Measurements from ENCODE around the gene SLCO3A1. TPM values are rescaled to one million over a fixed set of nuclear protein-coding genes. Genes with fewer than 3 reads are reported as not detected.

Gene SLCO3A1
- total RNA-seq, 1 donor from 2014 or later: 6.3 TPM

- Mint-ChIP-seq H3K9me3 (no peaks in the 10 kb centered on the region), H3K4me3 (no peak overlapping the region), H3K27ac (ENCODE audit: unreplicated experiment) (no peak overlapping the region), H3K4me1 (peaks cover 15% of the 10 kb centered on the region), H3K36me3 (ENCODE audit: low read depth) (peaks cover 3% of the 10 kb centered on the region), H3K27me3 (ENCODE audit: low read depth) (peaks cover 18% of the 10 kb centered on the region)
- TF ChIP-seq CTCF (conservative IDR thresholded peaks at IDR 0.05): no peak
- DNase-seq (ENCODE audit: low read depth, low spot score): no peak
These were observed 176.3 kb downstream of the SLCO3A1 start for GRCh38 chr15:92029767-92030166.

- H3K4me1 Mint-ChIP-seq: peaks cover 13% of the 10 kb centered on the region
- DNase-seq (ENCODE audit: low read depth, low spot score): no peak
- H3K9me3 Mint-ChIP-seq: no peaks in the 10 kb centered on the region
- peaks cover 3% of the 10 kb centered on the region for H3K36me3 Mint-ChIP-seq (ENCODE audit: low read depth)
- TF ChIP-seq CTCF (conservative IDR thresholded peaks at IDR 0.05): no peak
- H3K27me3 Mint-ChIP-seq (ENCODE audit: low read depth): peaks cover 26% of the 10 kb centered on the region
- no peak overlapping the region for H3K27ac Mint-ChIP-seq (ENCODE audit: unreplicated experiment)
- no peak overlapping the region for H3K4me3 Mint-ChIP-seq
These were observed 179.8 kb downstream of the SLCO3A1 start for GRCh38 chr15:92033314-92033713.

GRCh38 chr15:92033723-92034122, 180.2 kb downstream of the SLCO3A1 start:
- peaks cover 26% of the 10 kb centered on the region for H3K27me3 Mint-ChIP-seq (ENCODE audit: low read depth)
- TF ChIP-seq CTCF (conservative IDR thresholded peaks at IDR 0.05): no peak

GRCh38 chr15:92034227-92034626, 180.7 kb downstream of the SLCO3A1 start:
- H3K27ac Mint-ChIP-seq (ENCODE audit: unreplicated experiment): no peak overlapping the region
- TF ChIP-seq CTCF (conservative IDR thresholded peaks at IDR 0.05): no peak

More at GRCh38 chr15:92033723-92034122, 180.2 kb downstream of the SLCO3A1 start:
- peaks cover 3% of the 10 kb centered on the region for H3K36me3 Mint-ChIP-seq (ENCODE audit: low read depth)
- no peak overlapping the region for H3K27ac Mint-ChIP-seq (ENCODE audit: unreplicated experiment)
- no peak for DNase-seq (ENCODE audit: low read depth, low spot score)
- H3K9me3 Mint-ChIP-seq: peaks cover 1% of the 10 kb centered on the region
- H3K4me3 Mint-ChIP-seq: no peak overlapping the region
- H3K4me1 Mint-ChIP-seq: peaks cover 8% of the 10 kb centered on the region

GRCh38 chr15:92035551-92035950, 182.0 kb downstream of the SLCO3A1 start:
- peaks cover 26% of the 10 kb centered on the region for H3K27me3 Mint-ChIP-seq (ENCODE audit: low read depth)
- H3K36me3 Mint-ChIP-seq (ENCODE audit: low read depth): peaks cover 3% of the 10 kb centered on the region
- no peak overlapping the region for H3K27ac Mint-ChIP-seq (ENCODE audit: unreplicated experiment)

More at GRCh38 chr15:92034227-92034626, 180.7 kb downstream of the SLCO3A1 start:
- Mint-ChIP-seq H3K9me3 (peaks cover 6% of the 10 kb centered on the region), H3K4me1 (peaks cover 6% of the 10 kb centered on the region), H3K36me3 (ENCODE audit: low read depth) (peaks cover 3% of the 10 kb centered on the region), H3K4me3 (no peak overlapping the region), H3K27me3 (ENCODE audit: low read depth) (peaks cover 26% of the 10 kb centered on the region)
- DNase-seq (ENCODE audit: low read depth, low spot score): no peak

More at GRCh38 chr15:92035551-92035950, 182.0 kb downstream of the SLCO3A1 start:
- no peak for DNase-seq (ENCODE audit: low read depth, low spot score)
- peaks cover 7% of the 10 kb centered on the region for H3K9me3 Mint-ChIP-seq
- H3K4me3 Mint-ChIP-seq: no peak overlapping the region
- no peak for TF ChIP-seq CTCF (conservative IDR thresholded peaks at IDR 0.05)
- H3K4me1 Mint-ChIP-seq: peaks cover 5% of the 10 kb centered on the region
